NCI-H2196 treated with DMSO at 0.1 percent for 48 hours (cell line): ENCODE data around the gene TMEM260.
"Not testable (repeated sequence)": the region's sequence is repeated elsewhere in the genome, so short reads cannot be mapped to it uniquely, and the experiment has no call there.

Experiments
- DNase-seq: peaks from one replicate; lab custom pipeline; 2025; ENCODE audit not compliant: unreplicated experiment; lab: John Stamatoyannopoulos, UW

Gene TMEM260

DNA sequence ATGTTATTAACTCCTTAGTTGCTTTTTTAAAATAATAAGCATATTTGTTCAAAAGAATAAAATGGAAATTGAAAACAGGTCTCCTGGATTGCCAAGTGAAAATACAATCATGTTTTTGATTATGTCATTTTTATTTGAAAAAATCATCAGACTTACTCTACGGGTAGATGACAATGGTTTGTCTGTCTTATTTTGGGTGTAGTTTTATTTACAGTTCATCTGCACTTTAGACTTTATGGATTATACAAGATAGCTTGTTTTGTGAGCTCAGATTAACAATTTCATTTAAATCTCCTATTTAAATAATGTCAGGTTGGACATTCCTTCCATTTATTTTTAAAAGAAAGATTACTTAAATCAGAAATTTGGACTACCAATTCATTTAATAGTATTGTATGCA is 14.8 kb downstream of the TMEM260 start:
- no peak for DNase-seq

DNA sequence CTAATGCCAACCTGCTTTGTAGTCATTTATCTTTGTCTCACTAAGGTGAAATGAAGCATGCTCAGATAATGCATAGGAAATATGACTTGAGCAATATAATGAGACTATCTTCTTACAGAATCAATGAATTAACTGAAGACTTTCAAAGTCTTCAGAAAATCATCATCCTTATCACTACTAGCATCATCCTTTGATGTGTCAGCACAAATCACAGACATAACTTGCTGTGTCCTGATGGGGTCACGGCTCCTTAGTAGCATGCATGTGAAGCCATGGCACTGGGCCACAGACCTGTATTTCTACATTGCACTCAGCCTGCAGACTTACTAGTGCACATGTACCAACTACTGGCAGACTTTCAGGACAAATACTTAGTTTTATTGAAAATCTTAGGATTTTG is 18.9 kb downstream of the TMEM260 start:
- DNase-seq = no peak

DNA sequence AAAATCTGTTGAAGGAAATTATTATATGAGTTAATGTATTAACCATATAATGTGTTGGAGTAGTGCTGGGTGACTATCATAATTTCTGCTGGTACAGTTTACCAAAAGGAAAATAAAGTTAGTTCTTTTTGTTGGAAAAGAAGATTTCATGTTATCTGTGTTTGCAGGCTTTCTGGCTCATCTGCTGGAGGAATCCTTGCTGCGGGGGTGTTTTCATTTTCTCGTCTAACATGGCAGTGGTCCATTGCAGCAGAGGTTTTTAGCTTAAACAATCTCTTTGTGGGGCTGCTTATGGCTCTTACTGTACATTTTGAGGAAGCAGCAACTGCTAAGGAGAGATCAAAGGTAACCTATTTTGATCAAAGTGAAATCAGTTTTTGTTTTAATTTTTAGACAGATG is 24.1 kb downstream of the TMEM260 start:
- DNase-seq = no peak

DNA sequence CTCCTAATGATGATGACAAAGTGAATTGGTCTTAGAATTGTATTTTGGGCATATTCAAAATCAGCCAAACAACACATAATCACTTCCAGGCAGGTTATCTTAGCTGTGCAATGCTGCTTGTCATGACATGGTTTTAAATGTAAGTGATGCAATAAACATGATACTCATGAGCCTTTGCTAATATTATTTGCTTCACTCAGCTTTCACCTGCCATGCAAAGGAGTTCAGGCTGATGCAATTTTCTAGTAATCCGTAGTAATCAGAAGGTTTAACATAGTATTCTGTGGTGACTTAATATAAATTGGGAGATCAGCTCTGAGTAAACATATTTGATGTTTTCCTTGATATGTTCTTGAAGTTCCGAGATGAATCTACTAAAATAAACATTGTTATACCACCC is 29.1 kb downstream of the TMEM260 start:
- DNase-seq = no peak

DNA sequence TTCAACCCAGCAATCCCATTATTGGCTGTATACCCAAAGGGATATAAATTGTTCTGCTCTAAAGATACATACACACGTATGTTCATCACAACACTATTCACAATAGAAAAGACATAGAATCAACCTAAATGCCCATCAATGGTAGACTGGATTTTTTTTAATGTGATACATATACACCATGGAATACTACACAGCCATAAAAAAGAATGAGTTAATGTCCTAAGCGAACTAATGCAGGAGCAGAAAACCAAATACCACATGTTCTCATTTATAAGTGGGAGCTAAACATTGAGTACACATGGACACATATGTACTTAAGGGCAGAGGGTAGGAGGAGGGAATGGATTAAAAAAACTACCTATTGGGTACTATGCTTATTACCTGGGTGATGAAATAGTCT is 32.1 kb downstream of the TMEM260 start:
- DNase-seq = not testable (repeated sequence)

DNA sequence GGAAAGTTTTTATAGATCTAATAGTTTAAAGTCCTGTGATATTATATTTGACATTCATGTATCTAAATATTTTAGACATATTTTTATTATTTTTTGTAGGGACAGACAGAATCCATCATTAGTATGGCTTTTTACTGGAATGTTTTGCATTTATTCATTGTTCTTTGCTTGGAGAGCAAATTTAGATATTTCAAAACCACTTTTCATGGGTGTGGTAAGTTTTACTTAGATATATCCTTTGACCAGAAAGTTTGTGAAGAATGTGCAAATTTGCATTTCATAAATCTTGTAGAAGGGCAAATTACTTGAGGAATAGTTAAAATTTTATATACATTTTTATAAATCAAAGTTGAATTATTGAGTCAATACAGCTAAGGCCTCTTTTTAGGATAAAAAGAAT is 37.5 kb downstream of the TMEM260 start:
- DNase-seq = no peak

DNA sequence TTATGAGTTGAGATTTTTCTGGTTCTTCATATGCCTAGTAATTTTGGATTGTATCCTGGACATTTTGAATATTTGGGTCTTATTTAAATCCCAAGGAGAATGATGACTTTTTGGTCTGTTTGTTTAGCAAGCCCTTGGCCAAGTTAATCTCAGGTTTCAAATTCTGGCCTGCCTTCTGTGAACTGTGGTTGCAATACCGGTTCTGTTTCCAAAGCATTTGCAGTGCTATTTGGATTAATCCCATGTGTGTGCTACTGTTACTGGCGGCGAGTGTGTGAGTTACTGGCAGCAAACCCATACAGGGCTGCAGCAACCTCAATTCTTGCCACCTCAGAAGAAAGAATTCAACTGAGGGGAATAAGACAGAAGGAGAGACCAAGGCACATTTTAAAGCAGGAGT is 51.1 kb downstream of the TMEM260 start:
- no peak for DNase-seq

DNA sequence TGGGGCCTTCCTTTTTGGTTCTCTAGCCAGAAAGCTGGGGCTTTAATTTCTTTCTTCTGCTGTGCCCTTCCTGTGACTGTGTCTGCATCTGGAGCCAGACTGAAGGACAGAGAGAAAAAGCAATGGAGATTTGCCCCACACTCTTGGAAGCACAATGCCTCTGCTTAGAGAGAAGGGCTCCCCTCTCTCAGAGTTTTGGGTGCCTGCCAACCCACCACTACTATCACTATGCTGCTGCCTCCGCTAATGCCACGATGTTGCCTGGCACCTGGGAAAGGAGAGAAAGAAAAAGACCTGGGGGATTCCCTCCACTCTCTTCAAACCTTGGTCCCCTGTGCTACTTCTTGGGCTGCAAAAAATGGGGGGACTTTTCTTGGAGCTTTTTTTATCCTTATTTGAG is 52.6 kb downstream of the TMEM260 start:
- no peak for DNase-seq

DNA sequence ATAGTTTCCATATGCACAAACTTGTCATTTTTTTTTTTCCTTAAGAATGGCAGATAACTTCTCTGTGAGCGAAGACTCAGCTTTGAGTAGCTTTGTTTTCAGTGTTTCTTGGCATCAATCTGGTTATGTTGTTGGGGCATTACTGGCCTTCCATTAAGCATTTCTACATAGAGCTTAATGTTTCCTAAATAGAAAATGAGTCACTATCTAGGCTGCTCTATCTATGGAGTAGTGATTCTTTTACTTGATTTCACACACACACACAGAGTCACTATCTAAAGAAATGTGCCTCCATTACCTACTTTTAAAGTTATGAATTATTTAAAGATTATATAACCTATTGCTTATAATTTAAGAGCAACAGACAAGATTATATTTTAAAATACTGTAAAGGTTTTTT is 53.9 kb downstream of the TMEM260 start:
- no peak for DNase-seq

DNA sequence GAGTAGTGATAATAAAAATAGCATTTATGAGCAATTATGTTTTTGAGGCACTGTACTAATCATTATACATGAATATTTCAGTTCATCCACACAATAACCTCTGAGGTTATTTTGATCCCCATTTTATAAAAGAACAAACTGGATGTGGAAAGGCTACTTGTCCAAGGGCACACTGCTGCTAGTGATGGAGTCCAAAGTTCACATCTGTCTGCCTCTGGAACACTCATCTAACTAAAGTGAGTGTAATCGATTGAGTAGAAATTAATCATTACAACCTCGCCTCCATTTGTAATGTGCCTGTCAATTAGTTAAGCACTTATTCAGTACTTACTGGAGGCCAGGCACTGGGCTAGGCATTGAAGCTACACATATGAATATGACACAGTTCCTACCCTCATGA is 55.4 kb downstream of the TMEM260 start:
- DNase-seq = no peak

DNA sequence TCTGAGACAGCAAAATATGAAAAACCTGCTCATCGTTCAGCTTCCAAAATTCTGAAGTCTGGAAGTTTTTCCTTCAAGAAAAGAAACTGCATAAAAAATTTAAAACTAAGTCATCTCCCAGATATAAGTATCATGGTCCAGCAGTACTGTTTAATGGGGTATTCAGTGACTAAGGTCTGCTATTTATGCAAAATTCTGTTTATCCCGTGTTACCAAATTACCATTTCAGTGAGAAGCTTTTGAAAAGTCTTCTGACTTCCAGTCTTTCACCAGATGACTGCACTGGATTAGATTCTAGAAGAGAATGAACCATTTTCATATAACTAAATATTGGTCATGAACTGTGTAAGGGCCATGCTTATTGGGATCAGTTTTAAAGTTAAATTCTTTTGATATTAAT is 67.9 kb downstream of the TMEM260 start:
- DNase-seq = no peak

DNA sequence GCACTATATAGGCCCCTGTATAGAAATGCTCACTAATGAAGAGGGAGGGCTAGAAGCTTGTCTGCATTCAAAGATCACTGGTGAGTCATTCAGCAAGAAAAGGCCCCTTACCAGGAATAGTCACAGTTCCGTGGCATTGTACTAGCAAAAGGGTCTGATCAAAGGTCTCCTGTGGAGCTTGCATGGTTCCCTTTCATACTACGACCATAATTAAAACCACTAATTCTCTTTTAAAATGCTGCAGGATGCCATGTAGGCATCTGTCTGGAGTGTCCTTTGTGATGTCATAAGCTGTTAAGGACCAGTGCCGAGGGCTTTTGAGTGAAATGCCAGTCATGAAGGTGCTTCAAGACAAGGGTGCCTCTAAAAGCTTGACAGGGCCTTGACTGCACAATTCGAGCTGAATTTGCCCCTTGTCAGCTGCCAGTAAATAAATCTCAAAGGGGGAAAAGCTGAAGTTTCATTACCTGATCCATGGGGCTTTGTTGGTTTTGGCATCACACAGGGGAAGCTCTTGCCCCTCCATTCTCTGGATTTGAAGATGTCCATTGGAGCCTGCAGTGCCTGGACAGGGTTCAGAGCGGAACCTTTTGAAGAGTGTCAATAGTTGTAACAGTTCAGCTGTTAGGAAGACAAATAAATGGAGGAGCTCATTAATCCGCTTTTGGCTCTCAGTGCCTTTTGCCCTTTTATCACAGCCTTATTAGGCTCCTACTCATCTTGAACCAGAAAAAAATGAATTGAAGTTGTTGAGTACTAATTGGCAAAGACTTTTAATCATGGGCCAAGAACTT is 69.1 kb downstream of the TMEM260 start:
- DNase-seq = peak; percentile 66

DNA sequence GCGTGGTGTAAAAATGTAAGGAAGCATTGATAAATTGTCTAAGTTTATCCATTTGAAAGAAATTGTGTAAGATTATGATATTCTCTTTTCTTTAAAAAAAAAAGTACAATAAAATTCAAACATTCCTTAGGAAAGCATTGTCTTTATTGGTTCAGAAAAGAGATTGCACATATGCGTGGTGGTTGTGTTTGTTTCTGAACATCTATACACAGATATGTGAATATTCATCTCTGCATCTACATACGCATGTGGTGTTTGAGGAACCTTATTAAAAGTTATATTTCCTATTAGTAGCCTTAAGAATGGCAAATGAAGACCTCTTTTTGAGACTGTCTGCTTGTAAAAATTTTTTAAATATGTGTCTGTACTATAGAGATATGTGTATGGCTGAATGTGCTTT is 69.8 kb downstream of the TMEM260 start:
- DNase-seq = no peak

DNA sequence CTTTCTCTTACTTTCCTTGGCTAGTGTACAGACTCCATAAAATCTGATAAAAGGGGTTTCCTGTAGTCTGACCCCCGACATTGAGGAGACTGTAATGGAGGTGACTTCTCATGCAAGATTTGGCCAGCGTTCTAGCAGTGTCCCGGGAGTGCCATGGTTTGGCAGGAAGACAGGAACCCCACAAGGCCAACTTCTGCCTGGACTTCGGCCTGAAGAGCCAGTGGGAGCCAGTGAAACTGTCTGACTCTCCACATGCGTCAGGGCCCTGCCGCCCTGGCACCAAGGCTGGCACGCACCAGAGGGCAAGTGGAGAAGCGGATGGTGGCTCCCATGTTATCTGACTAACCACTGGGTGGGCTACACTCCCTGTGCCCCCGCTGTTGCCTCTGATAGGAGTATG is 70.5 kb downstream of the TMEM260 start:
- no peak for DNase-seq

DNA sequence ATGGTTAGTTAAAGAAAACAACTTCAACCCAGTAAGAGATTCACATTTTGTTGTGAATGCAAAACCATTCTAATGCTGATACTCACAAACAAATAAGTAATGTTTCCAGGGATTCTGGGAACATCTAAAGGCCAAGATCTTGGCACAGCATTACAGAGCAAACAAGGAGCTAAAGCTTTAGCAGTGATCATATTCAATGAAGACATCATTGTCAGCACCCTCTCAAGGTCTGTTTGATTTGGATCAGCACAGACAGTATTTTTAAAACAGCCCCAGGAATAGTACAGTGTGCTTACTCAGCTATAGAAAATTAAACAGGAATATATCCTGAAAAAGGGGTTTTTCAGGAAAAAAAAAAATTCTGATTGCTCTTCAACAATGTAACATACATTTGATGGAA is 71.4 kb downstream of the TMEM260 start:
- peak; percentile 23 for DNase-seq

DNA sequence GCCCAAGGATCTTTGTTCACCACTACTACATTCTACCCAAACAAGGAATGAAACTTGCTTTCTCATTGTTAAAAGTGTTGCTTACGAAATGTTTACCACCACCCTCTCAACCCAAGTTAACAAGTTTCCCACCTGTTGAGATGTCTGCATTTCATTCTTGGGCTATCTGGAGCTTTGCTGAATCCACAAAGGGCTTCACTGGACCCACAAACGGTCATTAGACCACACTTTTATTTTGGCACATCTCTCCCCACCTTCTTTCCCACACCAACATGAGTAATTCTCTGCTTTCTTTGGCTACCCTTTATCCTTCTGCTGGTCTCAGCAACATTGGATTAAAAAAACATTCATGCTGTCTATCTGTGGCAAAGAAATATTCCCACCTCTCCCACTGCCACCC is 78.0 kb downstream of the TMEM260 start:
- no peak for DNase-seq

DNA sequence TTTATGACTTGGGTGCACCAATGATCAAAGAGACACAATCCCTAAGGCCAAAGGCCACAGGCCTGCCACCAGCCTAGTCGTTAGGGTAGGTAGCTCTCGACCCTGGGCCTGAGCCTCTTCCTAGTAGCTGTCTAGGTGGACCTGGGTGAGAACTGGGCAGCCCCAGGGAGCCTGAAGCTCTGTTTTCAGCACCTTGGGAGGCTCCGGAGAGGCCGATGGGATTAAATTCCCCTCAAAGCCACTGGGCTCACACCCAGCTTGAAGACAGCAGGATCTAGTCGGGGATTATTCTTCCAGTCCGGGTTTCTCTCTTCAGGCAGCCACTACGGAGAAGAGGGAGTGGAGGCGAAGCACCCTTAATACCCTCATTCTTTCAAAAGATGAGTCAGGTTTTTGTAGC is 79.8 kb downstream of the TMEM260 start:
- DNase-seq = no peak

DNA sequence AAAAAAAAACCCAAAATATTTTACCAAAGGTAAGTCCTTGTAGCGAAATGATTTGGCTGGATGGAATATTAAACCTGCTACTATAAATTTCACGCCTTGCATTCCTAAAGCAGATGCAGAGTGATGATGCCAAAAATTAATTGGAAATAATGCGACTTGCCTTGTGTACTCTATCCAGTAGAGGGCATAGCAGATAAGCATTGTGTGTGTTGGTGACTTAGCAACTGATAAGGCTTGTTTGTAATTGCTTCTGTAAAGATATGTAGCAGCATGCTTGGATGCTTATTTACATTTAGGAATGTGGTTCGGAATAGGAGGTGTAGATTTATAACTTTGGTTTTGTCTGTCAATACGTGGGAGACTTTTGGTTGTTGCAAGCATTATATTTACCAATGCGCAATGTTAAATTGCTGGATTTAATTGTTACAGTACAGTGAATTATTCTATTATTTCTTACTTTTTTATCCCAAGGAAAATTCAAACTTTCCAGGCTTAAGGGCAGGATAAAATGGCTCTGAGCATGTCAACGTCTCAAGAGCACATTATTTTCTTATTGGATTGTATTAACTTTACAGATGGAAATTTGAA is 80.5 kb downstream of the TMEM260 start:
- DNase-seq = peak; percentile 79

DNA sequence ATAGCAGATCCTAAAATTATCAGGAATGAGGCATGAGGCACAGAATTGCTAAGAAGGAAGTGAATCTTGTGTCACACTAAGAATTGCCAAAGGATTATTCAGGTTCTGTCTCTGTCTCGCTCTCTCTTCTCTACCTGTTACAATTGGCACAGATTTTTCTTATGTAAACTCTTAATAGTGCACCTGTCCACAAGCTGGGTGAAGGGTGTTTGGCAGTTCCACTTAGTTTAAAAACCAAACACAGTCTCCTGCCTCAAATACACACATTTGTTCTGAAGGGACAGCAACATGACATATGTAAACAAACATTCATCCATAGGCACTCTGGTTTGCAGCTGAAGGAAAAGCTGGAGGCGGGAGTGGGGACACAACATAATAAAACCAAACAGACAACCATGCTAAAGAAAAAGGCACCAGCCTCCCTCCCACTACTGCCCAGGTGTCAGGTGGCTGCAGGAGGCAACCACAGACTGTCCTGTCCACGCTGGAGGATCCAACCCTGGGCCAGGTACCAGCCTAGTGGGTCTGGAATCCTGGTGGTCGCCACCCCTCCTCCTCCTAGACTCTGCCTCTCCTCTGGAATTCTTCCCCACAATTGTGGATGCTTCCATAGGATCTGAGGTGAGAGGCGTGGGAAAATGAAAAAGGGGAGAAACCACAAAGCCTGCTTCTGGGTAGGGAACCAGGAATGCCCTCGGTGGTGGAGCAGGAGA is 81.2 kb downstream of the TMEM260 start:
- DNase-seq = peak; percentile 45

DNA sequence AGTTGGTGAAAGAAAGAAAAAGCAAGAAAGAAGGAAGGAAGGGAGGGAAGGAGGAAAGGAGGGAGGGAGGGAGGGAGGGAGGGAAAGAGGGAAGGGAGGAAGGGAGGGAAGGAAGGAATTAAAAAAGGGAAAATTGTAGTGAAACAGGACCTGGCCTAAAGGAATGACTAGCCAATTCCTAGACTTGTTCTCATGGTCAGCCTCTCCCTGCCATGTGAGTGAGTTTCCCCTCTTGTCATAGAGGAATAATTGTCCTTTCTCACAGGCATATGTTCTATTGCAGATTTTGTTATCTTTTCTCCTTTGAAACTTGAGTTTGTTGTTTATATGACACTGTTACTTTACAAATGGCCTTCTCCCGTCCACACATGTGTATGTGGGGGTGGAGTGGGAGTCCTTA is 81.9 kb downstream of the TMEM260 start:
- no peak for DNase-seq

DNA sequence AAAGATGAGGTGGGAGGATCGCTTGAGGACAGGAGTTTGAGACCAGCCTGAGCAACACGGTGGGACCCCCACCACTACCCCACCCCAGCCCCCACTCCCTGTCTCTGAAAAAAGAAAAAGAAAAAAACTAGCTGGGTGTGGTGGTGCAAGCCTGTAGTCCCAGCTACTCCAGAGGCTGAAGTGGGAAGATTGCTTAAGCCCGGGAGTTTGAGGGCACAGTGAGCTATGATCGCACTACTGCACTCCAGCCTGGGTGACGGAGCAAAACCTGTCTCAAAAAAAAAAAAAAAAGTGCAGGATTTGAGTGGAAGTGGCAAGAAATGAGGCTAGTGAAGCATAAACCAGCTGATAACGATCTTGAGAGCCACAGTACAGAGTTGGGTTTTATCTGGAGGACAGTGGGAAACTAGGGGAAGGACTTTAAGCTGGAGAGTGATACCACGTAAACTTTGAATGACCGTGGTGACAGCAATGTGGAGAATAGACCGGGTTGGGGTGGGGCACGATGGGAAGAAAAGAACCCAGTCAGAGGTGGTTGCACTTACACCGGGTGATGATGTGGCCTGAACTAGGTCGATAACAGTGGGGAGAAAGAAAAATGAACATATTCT is 85.3 kb downstream of the TMEM260 start:
- DNase-seq = no peak

DNA sequence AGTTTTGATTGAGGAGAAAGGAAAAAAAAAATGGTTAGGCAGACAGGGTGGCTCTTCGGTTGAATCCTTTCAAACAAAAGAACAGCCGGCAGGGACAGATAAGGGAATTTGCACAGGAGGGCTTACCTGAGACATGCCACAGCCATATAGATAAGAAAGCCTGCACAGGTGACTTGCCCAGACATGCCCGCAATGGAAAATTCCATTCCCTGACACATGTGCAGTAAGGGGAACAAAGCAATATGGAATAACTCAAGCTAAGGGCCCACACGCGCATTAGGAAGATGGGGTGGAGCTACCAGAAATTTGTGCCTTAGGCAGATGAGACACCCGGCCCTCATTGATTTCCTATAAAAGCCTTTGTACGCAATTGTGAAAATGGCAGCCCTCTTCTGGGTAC is 86.7 kb downstream of the TMEM260 start:
- DNase-seq = no peak
